GM12878 (cell line): ENCODE results near the gene HLA-G. TPM values are rescaled to one million over a fixed set of nuclear protein-coding genes. Genes with fewer than 3 reads are reported as not detected.

Source experiments
- ATAC-seq: fragments of 200-7000 bp; cut with Tn5 transposase; 3 replicates; pipeline ENCODE4 v1.9.1; 2020; ENCODE audit warnings: mild to moderate bottlenecking, moderate library complexity
- BruUV-seq: library from RNA; stranded (reverse); fragments of 400-500 nt; replicated peaks from 2 replicates; lab custom pipeline; 2021; lab: Mats Ljungman, UMichigan
- CTCF ChIA-PET: fragments of 300-600 bp; sonication (Branson Sonifier 250); formaldehyde crosslinking; extraction: SDS; loops from one replicate; lab custom pipeline; 2021; ENCODE audit warnings: inconsistent platforms; lab: Yijun Ruan, JAX
- POLR2A ChIA-PET: fragments of 350-600 bp; formaldehyde crosslinking; extraction: SDS; loops from one replicate; lab custom pipeline; 2021; ENCODE audit warnings: inconsistent platforms; lab: Charles Lee
- RAD21 ChIA-PET: fragments of 300-600 bp; sonication (Branson Sonifier 250); formaldehyde crosslinking; loops from one replicate; lab custom pipeline; 2023; ENCODE audit warnings: antibody characterized with exemption; ENCODE audit not compliant: unreplicated experiment; lab: Charles Lee
- SMC1A ChIA-PET: fragments of 300-600 bp; sonication (Branson Sonifier 250); formaldehyde crosslinking; loops from one replicate; lab custom pipeline; 2023; ENCODE audit not compliant: unreplicated experiment, uncharacterized antibody; lab: Charles Lee
- DNase-seq: peaks from one replicate; pipeline ENCODE4 v3.0.0-alpha.2; 2011; ENCODE audit warnings: low read depth, low spot score
- FAIRE-seq: peaks from 3 replicates; lab custom pipeline; 2011; peaks lifted over from hg19 to GRCh38; lab: Jason Lieb, UNC
- H2AFZ ChIP-seq: 2 replicates; pipeline ENCODE4 v1.6.0; 2011; ENCODE audit warnings: low read depth, low read length, control low read depth; ENCODE audit not compliant: control insufficient read depth
- H3K27ac ChIP-seq: 2 replicates; pipeline ENCODE4 v1.5.1; 2011; ENCODE audit warnings: control low read depth; ENCODE audit not compliant: control insufficient read depth, insufficient read depth
- H3K27me3 ChIP-seq, 2 experiments: replicated peaks in 1 of 2; 2 replicates each; pipeline versions ENCODE4 v1.6.0 to v1.6.1; 2011; ENCODE audit warnings: low read length in 1 of 2; ENCODE audit not compliant: control insufficient read depth in 2 of 2, insufficient read depth in 2 of 2
- H3K36me3 ChIP-seq, 2 experiments: 2 replicates each; pipeline ENCODE4 v1.5.1; 2011; ENCODE audit warnings: low read length in 1 of 2; ENCODE audit not compliant: control insufficient read depth in 2 of 2, insufficient read depth in 2 of 2
- H3K4me1 ChIP-seq: 2 replicates; pipeline ENCODE4 v1.6.1; 2011; ENCODE audit warnings: mild to moderate bottlenecking, low read length, moderate library complexity, mixed read lengths; ENCODE audit not compliant: control insufficient read depth, insufficient read depth
- H3K4me2 ChIP-seq: 2 replicates; pipeline ENCODE4 v1.6.0; 2011; ENCODE audit warnings: control low read depth; ENCODE audit not compliant: control insufficient read depth, insufficient read depth
- H3K4me3 ChIP-seq: fragments of 200-600 bp; sonication (generic); 2 replicates; pipeline ENCODE4 v1.5.1; 2016
- H3K79me2 ChIP-seq: 2 replicates; pipeline ENCODE4 v1.6.0; 2011; ENCODE audit warnings: low read length; ENCODE audit not compliant: control insufficient read depth, insufficient read depth
- H3K9ac ChIP-seq: 2 replicates; pipeline ENCODE4 v1.8.0; 2011; ENCODE audit warnings: low read length, control low read depth, mixed read lengths; ENCODE audit not compliant: control insufficient read depth, insufficient read depth
- H3K9me3 ChIP-seq: replicated peaks from 3 replicates; pipeline ENCODE4 v1.5.1; 2011; ENCODE audit warnings: mild to moderate bottlenecking, low read length; ENCODE audit not compliant: control insufficient read depth, insufficient read depth
- H4K20me1 ChIP-seq: 2 replicates; pipeline ENCODE4 v1.6.0; 2011; ENCODE audit not compliant: control insufficient read depth, insufficient read depth
- ASH2L ChIP-seq: fragments of 300-600, 200-600 bp; sonication (generic); IDR thresholded peaks from 2 replicates; pipeline ENCODE4 v1.6.1; 2017; ENCODE audit warnings: low read depth, mild to moderate bottlenecking, borderline replicate concordance
- ATF3 ChIP-seq: IDR thresholded peaks from 2 replicates; pipeline ENCODE4 v1.6.1; 2011; ENCODE audit warnings: low read depth, mild to moderate bottlenecking, low read length, moderate library complexity, borderline replicate concordance; ENCODE audit errors: extremely low read depth
- CHD4 ChIP-seq: fragments of 200-600 bp; sonication (generic); IDR thresholded peaks from 2 replicates; pipeline ENCODE4 v1.6.1; 2016; ENCODE audit warnings: mild to moderate bottlenecking
- CREB1 ChIP-seq: IDR thresholded peaks from 2 replicates; pipeline ENCODE4 v1.6.1; 2012; ENCODE audit warnings: low read depth, mild to moderate bottlenecking, inconsistent platforms
- CTCF ChIP-seq, 3 experiments: IDR thresholded peaks in 2 of 3; conservative IDR thresholded peaks in 1 of 3; 2 replicates each; pipeline ENCODE4 v1.5.1; 2011; ENCODE audit warnings: low read depth in 3 of 3, low read length in 3 of 3, mild to moderate bottlenecking in 3 of 3, control low read depth in 2 of 3, moderate library complexity in 2 of 3, inconsistent platforms in 1 of 3, mixed read lengths in 1 of 3; ENCODE audit not compliant: control insufficient read depth in 2 of 3, insufficient read depth in 1 of 3; ENCODE audit errors: extremely low read depth in 1 of 3
- EGR1 ChIP-seq, 2 experiments: IDR thresholded peaks; 1 replicate in 1 of 2; 2 replicates in 1 of 2; pipeline ENCODE4 v1.6.1; 2011 to 2012; ENCODE audit warnings: low read depth in 2 of 2, low read length in 2 of 2, borderline replicate concordance in 1 of 2, mild to moderate bottlenecking in 1 of 2, moderate library complexity in 1 of 2
- FOXK2 ChIP-seq: fragments of 450-650 bp; IDR thresholded peaks from 2 replicates; pipeline ENCODE4 v1.6.1; 2017; ENCODE audit warnings: mild to moderate bottlenecking, moderate library complexity
- NR2C1 ChIP-seq: fragments of 450-650 bp; IDR thresholded peaks from 2 replicates; pipeline ENCODE4 v1.6.1; 2017; ENCODE audit warnings: antibody characterized with exemption, mild to moderate bottlenecking, moderate library complexity
- POLR2AphosphoS5 ChIP-seq: IDR thresholded peaks from 2 replicates; pipeline ENCODE4 v1.6.1; 2011; ENCODE audit warnings: mild to moderate bottlenecking, low read length, inconsistent platforms
- RELA ChIP-seq: fragments of 450-650 bp; IDR thresholded peaks from 2 replicates; pipeline ENCODE4 v1.8.0; 2014; ENCODE audit warnings: borderline replicate concordance; ENCODE audit not compliant: partially characterized antibody
- SMARCA5 ChIP-seq: fragments of 450-650 bp; IDR thresholded peaks from 2 replicates; pipeline ENCODE4 v1.6.1; 2017; ENCODE audit warnings: mild to moderate bottlenecking
- SUPT20H ChIP-seq: IDR thresholded peaks from 2 replicates; pipeline ENCODE4 v1.6.1; 2011; ENCODE audit warnings: low read depth, mild to moderate bottlenecking, low read length, moderate library complexity, borderline replicate concordance; ENCODE audit not compliant: control insufficient read depth
- TCF3 ChIP-seq: IDR thresholded peaks from 2 replicates; pipeline ENCODE4 v1.6.1; 2012; ENCODE audit warnings: low read depth, mild to moderate bottlenecking, low read length, borderline replicate concordance; ENCODE audit not compliant: insufficient read depth
- TCF7 ChIP-seq: IDR thresholded peaks from 2 replicates; pipeline ENCODE4 v1.6.1; 2014; ENCODE audit warnings: antibody characterized with exemption, borderline replicate concordance
- USF1 ChIP-seq: IDR thresholded peaks from 2 replicates; pipeline ENCODE4 v1.6.1; 2011; ENCODE audit warnings: borderline replicate concordance, low read depth, mild to moderate bottlenecking, moderate library complexity, mixed read lengths, low read length; ENCODE audit not compliant: insufficient read depth; ENCODE audit errors: extremely low read length
- ZBED1 ChIP-seq: IDR thresholded peaks from 2 replicates; pipeline ENCODE4 v1.6.1; 2016; ENCODE audit warnings: borderline replicate concordance
- WGBS: methylation state at CpG from one replicate; pipeline ENCODE4 v1.1.6; 2016; ENCODE audit warnings: low lambda C conversion rate; ENCODE audit not compliant: insufficient replicate concordance, insufficient coverage; ENCODE audit errors: missing lambda C conversion rate; 5-methylcytosine and 5-hydroxymethylcytosine counted together
- in situ Hi-C: fragments of 300-500 bp; cut with MboI; formaldehyde crosslinking; loops from 9 replicates; pipeline ENCODE4 v1.14.3; 2018; ENCODE audit warnings: mixed read lengths
- intact Hi-C: fragments of 100-400 bp; cut with micrococcal nuclease; formaldehyde crosslinking; loops from one replicate; pipeline ENCODE4 v1.14.2; 2022; ENCODE audit not compliant: unreplicated experiment
- polyA plus RNA-seq, 11 experiments: library from polyadenylated mRNA; depleted of rRNA in 4 of 11; unstranded in 6 of 11; stranded (reverse) in 5 of 11; fragments of >200 nt; fragmentation: Nextera tagmentation in 4 of 11; fragmentation: Illumina TruSeq in 1 of 11; extraction: Ambion mirVana in 4 of 11; extraction: Trizol in 1 of 11; gene quantifications; 1 replicate in 1 of 11; 2 replicates in 10 of 11; pipeline versions ENCODE4 v1.2.1 to v1.2.3, GENCODE V29; 2011 to 2016; ENCODE audit warnings: inconsistent platforms in 2 of 11, missing spikeins in 2 of 11, low read depth in 1 of 11
- total RNA-seq, 4 experiments: library from RNA; depleted of rRNA in 3 of 4; stranded (reverse); fragments of >200 nt in 3 of 4; fragmentation: Illumina TruSeq in 1 of 4; extraction: Trizol in 1 of 4; gene quantifications; 2 replicates each; pipeline versions ENCODE4 v1.2.1 to v1.2.3, GENCODE V29; 2013 to 2021

Gene HLA-G
- total and polyA plus RNA-seq, 10 of the 15 experiments (the other 5 are each of a cell fraction or from before 2014, with no cell fraction given): 0.10 to 2.9 (median 1.3) TPM; not detected in 5

GRCh38 chr6:29847871-29848630 lies 20.4 kb downstream of the HLA-G start (continued):
- TF ChIP-seq CTCF (IDR thresholded peaks at IDR 0.05 in 2 of 3, conservative IDR thresholded peaks at IDR 0.05 in 1 of 3; ENCODE audit: control insufficient read depth in 2 of 3, extremely low read depth in 1 of 3, insufficient read depth in 1 of 3, low read depth in 3 of 3, low read length in 3 of 3): peak; percentile 89 to 98 (median 93)
- TF ChIP-seq TCF3: no peak

- H3K27me3 ChIP-seq: peaks cover 3% of the 10 kb centered on the region in 2 experiments; a peak in 2 of 4 replicates
- POLR2A ChIA-PET: interaction anchor here (0.6 kb wide), 1 partner anchor 7 kb away, joined by 5 read pairs; no protein-coding TSS in a partner anchor
- TF ChIP-seq RELA (no peak), TCF7 (no peak), ZBED1 (no peak), NR2C1 (no peak), USF1 (no peak), ASH2L (no peak), ATF3 (no peak), CHD4 (no peak), POLR2AphosphoS5 (no peak), EGR1 (IDR thresholded peaks at IDR 0.05; ENCODE audit: borderline replicate concordance in 1 of 2, low read depth in 2 of 2, low read length in 2 of 2) (no peak), SUPT20H (no peak), SMARCA5 (no peak), CREB1 (0 out of 2 replicates have a peak, but pooled peaks have one; percentile 32), FOXK2 (no peak)
Observed at GRCh38 chr6:29850011-29850553, 22.5 kb downstream of the HLA-G start.

More at GRCh38 chr6:29850011-29850553, 22.5 kb downstream of the HLA-G start:
- in situ Hi-C loops (no loop called here), intact Hi-C loops (no loop called here)
- Histone ChIP-seq H3K4me2 (peak overlapping the region; percentile 47; the same call in 1 of the 2 replicates), H3K4me1 (no peaks in the 10 kb centered on the region), H3K36me3 (no peaks in the 10 kb centered on the region), H3K9me3 (no peaks in the 10 kb centered on the region), H2AFZ (no peak overlapping the region; the same call in 1 of the 2 replicates), H3K9ac (no peak overlapping the region), H3K4me3 (no peak overlapping the region), H4K20me1 (no peaks in the 10 kb centered on the region), H3K27ac (no peak overlapping the region), H3K79me2 (no peaks in the 10 kb centered on the region)
- RAD21 ChIA-PET: interaction anchor here (1.2 to 2.7 kb wide), 2 partner anchors 118 to 245 kb away, joined by 3 to 13 read pairs; no protein-coding TSS in a partner anchor
- CTCF ChIA-PET: interaction anchor here (2.8 to 6.5 kb wide), 4 partner anchors 116 to 163 kb away, joined by 16 to 71 read pairs (median 54); no protein-coding TSS in a partner anchor
- 26% methylated on average over 38 of the region's 38 CpGs for WGBS
- FAIRE-seq (no peak), DNase-seq (no peak), ATAC-seq (peak; percentile 26; the same call in 1 of the 3 replicates)
- no TSS peak for BruUV-seq
- SMC1A ChIA-PET: interaction anchor here (1.1 to 4.5 kb wide), 3 partner anchors 114 to 163 kb away, joined by 3 to 29 read pairs (median 3); no protein-coding TSS in a partner anchor
